ENCODE data around the gene LRRC8D.

DNA sequence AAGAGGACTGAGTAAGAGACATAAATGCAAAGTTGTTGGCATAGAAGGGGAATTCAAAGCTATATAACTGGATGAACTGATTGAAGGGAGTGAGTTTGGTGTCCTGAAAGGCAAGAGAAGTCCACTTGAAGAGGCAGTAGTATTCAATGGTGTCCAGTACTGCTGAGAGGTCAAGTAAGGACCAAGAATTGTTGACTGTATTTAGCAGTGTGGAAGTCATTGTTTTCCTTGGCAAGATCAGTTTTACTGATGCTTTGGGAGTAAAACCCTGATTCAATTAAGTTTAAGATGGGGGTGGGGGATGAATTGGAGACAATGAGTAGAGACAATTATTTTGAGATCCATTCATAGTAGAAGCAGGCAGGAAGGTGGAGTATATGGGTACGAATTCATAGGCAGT lies 5.8 kb upstream of the LRRC8D start:
- TF ChIP-seq ZNF8 (CRISPR knock-in tag; IDR thresholded peaks at IDR 0.05) (no peak), RARB (CRISPR knock-in tag; IDR thresholded peaks at IDR 0.05) (no peak), ZFP30 (CRISPR knock-in tag; IDR thresholded peaks at IDR 0.05) (no peak), ZNF70 (CRISPR knock-in tag; IDR thresholded peaks at IDR 0.05) (no peak)

All from SK-N-SH treated with all-trans-retinoic acid at 6 μM for 48 hours (cell line).